Activated CD4-positive, alpha-beta T cell treated with anti-CD3 and anti-CD28 coated beads, Interleukin-2, amount 10 ng/mL, durations not matched to agents 7 days and 5 days (primary cell): ENCODE measurements around the gene ZDHHC7. TPM values are rescaled to one million over a fixed set of nuclear protein-coding genes. Genes with fewer than 3 reads are reported as not detected.
A peak's percentile ranks its signal among the peaks of the same experiment; 100 is the strongest.

Experiments
- CTCF ChIA-PET: fragments of 350-600 bp; sonication (Branson Sonifier 250); formaldehyde crosslinking; loops from one replicate; lab custom pipeline; 2021; ENCODE audit warnings: antibody characterized with exemption; lab: Charles Lee
- POLR2A ChIA-PET: fragments of 350-600 bp; sonication (Branson Sonifier 250); formaldehyde crosslinking; loops from one replicate; lab custom pipeline; 2021; ENCODE audit warnings: antibody characterized with exemption; lab: Charles Lee
- DNase-seq: peaks from one replicate; pipeline ENCODE4 v3.0.0-alpha.2; 2020
- H3K27ac Mint-ChIP-seq: one replicate; pipeline ENCODE4 v1.8.0; 2021; ENCODE audit warnings: mild to moderate bottlenecking, moderate library complexity, mixed read lengths
- H3K27me3 Mint-ChIP-seq: one replicate; pipeline ENCODE4 v1.8.0; 2021; ENCODE audit warnings: mixed read lengths
- H3K36me3 Mint-ChIP-seq: one replicate; pipeline ENCODE4 v1.8.0; 2021; ENCODE audit warnings: low read depth, mixed read lengths
- H3K4me1 Mint-ChIP-seq: one replicate; pipeline ENCODE4 v1.8.0; 2021; ENCODE audit warnings: mixed read lengths
- H3K4me3 Mint-ChIP-seq: one replicate; pipeline ENCODE4 v1.8.0; 2021; ENCODE audit warnings: mild to moderate bottlenecking, moderate library complexity, mixed read lengths
- H3K9me3 Mint-ChIP-seq: one replicate; pipeline ENCODE4 v1.8.0; 2021; ENCODE audit warnings: mixed read lengths
- total RNA-seq, 2 experiments: library from RNA; stranded (reverse); gene quantifications; one replicate each; pipeline ENCODE4 v1.2.3, GENCODE V29; 2021

Gene ZDHHC7
- total RNA-seq, 2 experiments from 2014 or later = 30.7 to 33.9 TPM

DNA sequence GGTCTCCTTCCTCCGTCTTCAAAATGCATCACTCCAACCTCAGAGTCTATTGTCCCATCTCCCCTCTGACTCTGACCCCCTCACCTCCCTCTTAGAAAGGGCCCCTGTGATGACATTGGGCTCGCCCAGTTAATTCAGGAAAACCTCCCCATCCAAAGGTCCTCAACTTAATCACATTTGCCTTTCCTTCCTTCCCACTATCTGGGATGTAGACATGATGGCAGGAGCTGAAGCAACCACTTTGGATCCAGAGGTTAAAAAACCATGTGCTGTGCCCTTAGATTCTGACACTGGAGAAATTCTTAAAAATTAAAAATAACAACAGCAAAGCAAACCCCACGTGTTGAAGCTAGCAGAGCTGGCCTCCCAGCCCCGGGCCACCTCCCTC lies 80.2 kb downstream of the ZDHHC7 start:
- CTCF ChIA-PET = no interaction called here
- H3K27ac Mint-ChIP-seq = no peak overlapping the region
- POLR2A ChIA-PET = no interaction called here
- no peaks in the 10 kb centered on the region for H3K4me1 Mint-ChIP-seq
- DNase-seq = no peak
- no peak overlapping the region for H3K4me3 Mint-ChIP-seq
- H3K27me3 Mint-ChIP-seq = no peaks in the 10 kb centered on the region
- no peaks in the 10 kb centered on the region for H3K9me3 Mint-ChIP-seq
- H3K36me3 Mint-ChIP-seq = no peaks in the 10 kb centered on the region

DNA sequence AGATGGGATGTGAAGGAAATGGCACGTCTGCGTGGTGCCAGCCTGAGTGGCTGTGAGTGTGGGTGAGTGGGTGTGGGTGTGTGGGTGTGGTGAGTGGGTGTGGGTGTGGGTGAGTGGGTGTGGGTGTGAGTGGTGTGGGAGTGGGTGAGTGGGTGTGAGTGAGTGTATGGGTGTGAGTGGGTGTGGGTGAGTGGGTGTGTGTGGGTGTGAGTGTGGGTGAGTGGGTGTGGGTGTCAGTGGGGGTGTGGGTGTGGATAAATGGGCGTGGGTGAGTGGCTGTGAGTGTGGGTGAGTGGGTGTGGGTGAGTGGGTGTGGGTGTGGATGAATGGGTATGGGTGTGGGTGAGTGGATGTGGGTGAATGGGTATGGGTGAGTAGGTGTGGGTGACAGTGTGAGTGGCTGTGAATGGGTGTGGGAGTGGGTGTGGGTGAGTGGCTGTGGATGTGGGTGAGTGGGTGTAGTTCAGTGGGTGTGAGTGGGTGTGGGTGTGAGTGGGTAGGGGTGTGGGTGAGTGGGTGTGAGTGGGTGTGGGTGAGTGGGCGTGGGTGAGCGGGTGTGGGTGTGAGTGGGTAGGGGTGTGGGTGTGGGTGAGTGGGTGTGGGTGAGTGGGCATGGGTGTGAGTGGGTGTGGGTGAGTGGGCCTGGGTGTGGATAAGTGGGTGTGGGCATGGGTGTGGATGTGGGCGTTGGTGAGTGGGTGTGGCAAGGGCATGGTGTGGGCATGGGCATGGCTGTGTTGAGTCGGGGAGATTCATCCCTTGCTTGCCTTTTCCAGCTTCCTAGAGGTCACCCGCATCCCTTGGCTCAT lies 80.8 kb downstream of the ZDHHC7 start:
- Mint-ChIP-seq H3K4me3 (no peak overlapping the region), H3K4me1 (no peaks in the 10 kb centered on the region), H3K36me3 (no peaks in the 10 kb centered on the region), H3K27ac (no peak overlapping the region), H3K9me3 (no peaks in the 10 kb centered on the region), H3K27me3 (no peaks in the 10 kb centered on the region)
- POLR2A ChIA-PET = no interaction called here
- no peak for DNase-seq
- CTCF ChIA-PET = no interaction called here

DNA sequence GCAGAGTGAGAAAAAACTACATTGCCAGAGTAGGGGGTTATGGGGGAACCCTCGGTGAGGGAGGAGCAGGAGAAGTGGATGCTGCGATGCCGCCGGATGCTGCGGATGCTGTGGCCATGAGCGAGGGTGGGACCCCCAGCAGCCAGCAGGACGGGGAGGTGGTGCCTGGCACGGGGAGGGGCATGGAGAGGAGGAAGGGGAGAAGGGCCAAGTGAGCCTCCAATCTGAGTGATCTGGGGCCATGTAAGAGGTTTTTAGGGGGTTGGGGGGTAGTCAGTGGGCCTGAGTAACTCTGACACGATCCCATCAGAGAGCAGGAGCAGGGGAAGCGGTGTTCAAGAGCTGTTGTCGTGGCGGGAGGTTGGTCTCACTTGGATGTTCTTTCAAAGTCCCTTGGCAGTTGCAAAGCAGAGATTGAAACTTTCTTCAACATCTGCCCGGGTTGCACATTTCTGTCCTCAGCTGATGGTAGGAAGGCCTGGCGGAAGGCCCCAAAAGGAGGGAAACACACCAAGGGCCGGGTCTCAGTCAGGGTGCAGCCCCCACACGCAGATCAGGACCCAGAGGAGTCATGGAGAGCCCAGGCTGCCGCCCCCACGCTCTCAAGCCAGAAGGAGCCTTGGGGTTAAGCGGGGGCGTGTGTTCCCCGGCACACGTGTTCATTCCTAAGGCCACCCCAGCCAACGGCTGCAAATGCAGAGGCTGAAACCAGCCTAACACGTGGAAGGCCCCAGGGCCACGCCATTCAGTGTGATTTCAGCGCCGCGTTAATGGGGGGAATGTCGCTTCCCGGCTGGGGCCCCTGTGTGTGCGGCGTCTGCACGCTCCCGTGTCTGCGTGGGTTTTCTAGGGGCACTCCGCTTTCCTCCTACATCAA lies 81.7 kb downstream of the ZDHHC7 start:
- H3K4me3 Mint-ChIP-seq = no peak overlapping the region
- CTCF ChIA-PET = no interaction called here
- H3K36me3 Mint-ChIP-seq = no peaks in the 10 kb centered on the region
- no peaks in the 10 kb centered on the region for H3K9me3 Mint-ChIP-seq
- H3K4me1 Mint-ChIP-seq = no peaks in the 10 kb centered on the region
- peak overlapping the region; percentile 10 for H3K27ac Mint-ChIP-seq
- H3K27me3 Mint-ChIP-seq = no peaks in the 10 kb centered on the region
- POLR2A ChIA-PET = no interaction called here
- no peak for DNase-seq

DNA sequence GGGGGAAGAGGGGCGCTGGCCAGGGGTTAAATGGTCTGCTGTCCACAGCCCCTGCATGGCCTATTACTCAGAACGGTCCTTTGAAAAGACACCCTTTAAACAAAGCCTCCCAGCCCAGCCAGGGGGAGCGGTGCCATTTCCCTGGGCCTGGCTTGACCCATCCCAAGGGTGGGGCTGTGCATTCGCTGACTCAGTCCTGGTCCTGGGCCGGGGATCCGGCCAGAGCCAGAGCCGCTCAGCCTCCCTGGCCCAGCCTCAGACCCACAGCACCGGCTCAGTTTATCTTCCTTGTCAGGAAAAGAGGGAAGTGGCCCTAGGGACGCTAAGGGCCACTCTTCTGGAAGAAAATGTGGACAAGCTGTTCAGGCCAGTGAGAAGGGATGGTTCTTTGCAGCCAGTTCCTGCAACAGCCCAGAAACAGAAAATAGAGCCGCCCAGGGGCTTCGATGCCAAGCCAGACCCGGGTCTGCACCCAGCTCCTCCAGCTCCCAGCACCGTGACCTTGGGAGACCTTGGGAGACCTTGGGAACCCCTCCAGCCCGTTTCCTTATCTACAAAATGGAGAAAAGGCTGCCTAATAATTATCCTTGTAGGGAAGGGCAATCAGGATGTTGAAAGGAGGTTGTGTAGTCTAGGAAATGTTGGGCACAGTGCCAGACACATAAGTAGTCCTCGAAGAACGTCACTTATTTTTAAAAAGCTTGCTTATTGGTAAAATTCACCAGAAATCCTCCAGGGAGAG lies 82.5 kb downstream of the ZDHHC7 start:
- H3K4me1 Mint-ChIP-seq = no peaks in the 10 kb centered on the region
- ChIA-PET CTCF (no interaction called here), POLR2A (no interaction called here)
- no peaks in the 10 kb centered on the region for H3K9me3 Mint-ChIP-seq
- H3K4me3 Mint-ChIP-seq = no peak overlapping the region
- peak overlapping the region; percentile 10 for H3K27ac Mint-ChIP-seq
- H3K36me3 Mint-ChIP-seq = no peaks in the 10 kb centered on the region
- DNase-seq = no peak
- H3K27me3 Mint-ChIP-seq = no peaks in the 10 kb centered on the region

DNA sequence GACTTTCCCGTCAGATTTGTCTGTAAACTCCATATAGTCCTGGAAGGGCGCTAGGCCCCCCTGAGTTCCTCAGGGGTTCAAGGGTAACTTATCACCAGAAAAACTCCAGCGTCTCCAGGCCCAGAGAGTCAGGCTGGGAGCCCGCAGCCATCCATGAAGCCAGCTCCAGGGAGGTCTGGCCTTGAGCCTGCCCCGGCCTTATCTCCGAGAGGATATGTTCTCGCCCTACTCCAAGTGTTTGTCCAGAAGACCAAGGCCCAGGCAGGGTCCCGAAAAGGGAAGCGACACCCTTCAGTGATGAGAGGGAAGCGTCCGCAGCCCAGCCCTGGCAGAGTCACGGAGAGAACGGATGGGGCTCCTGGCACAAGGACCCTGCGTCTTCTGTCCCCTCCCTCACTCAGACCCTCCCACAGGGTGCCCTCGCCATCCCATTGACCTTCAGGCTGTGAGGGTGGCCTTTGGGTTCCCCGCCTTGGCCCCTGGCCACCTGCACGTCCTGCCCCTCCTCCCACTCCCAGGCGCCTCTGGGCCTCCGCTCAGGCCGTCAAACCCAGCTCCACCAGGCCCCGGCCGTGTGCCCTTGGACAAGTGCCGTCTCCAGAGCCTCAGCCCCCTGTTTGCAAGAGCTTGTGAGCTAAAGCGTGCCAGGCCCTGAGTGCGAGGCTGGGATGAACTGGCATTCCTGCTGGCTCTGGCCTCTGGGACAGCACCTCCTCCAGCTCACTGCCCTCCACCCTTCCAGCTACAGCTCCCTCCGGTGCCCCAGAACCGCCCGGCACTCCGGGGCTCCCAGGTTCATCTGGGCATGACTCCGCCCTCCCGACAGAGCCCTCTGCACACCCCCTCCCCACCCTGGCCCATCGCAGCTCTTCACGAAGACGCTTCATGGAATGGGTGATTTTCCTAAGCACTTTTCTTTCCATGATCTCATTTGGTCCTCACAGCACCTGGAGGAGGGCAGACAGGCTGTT lies 83.4 kb downstream of the ZDHHC7 start:
- H3K4me3 Mint-ChIP-seq = no peak overlapping the region
- no peaks in the 10 kb centered on the region for H3K27me3 Mint-ChIP-seq
- DNase-seq = no peak
- no peaks in the 10 kb centered on the region for H3K9me3 Mint-ChIP-seq
- no peaks in the 10 kb centered on the region for H3K4me1 Mint-ChIP-seq
- ChIA-PET CTCF (no interaction called here), POLR2A (no interaction called here)
- H3K36me3 Mint-ChIP-seq = no peaks in the 10 kb centered on the region
- H3K27ac Mint-ChIP-seq = no peak overlapping the region

DNA sequence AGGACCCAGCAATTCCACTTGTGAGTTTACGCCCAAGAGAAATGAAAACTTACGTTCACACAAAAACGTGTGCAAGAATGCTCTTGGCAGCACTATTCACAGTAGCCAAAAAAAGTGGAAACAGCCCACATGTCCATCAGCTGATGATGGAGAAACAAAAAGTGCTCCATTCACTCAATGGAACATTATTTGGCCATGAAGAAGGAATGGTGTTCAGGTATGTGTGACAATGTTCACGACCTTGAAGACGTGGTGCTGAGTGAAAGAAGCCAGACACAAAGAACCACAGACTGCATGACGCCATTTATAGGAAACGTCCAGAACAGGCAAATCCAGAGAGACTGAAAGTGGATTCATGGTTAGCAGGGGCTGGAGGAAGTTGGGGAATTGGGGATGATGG lies 84.9 kb downstream of the ZDHHC7 start:
- H3K4me3 Mint-ChIP-seq = no peak overlapping the region
- ChIA-PET POLR2A (no interaction called here), CTCF (interaction anchor here (1.1 to 1.4 kb wide), 2 partner anchors 26 to 55 kb away, joined by 3 to 4 read pairs; no protein-coding TSS in a partner anchor)
- no peaks in the 10 kb centered on the region for H3K4me1 Mint-ChIP-seq
- no peaks in the 10 kb centered on the region for H3K36me3 Mint-ChIP-seq
- no peaks in the 10 kb centered on the region for H3K9me3 Mint-ChIP-seq
- H3K27ac Mint-ChIP-seq = no peak overlapping the region
- no peak for DNase-seq
- no peaks in the 10 kb centered on the region for H3K27me3 Mint-ChIP-seq

DNA sequence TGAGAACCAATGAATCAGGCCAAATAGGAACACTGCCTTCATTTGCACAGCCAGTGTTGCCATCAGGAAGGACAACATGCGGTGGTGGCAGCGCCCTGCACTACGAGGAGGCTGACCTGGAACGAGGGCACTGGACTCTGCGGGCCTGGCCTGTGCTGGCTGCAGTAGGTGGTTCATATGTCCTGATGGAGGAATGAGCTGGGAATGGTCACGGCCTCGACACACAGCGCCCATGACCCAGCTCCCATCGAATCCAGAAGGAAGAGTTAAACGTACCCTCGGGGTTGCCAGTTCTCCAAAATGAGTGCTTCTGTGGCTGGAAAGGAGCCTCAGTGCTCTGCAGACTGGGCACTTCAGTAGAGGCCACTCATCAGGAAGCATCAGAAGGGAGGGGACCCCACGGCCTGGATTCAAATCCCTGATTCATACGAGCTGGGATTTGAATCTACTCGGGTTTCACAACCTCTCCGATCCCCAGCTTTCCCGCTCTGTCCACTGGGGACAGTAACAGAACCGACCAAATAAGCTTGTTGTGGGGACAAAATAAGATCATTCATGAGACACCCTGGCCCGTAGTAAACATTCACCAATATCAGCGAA lies 85.5 kb downstream of the ZDHHC7 start:
- no peaks in the 10 kb centered on the region for H3K9me3 Mint-ChIP-seq
- POLR2A ChIA-PET = no interaction called here
- H3K4me3 Mint-ChIP-seq = no peak overlapping the region
- DNase-seq = no peak
- H3K4me1 Mint-ChIP-seq = no peaks in the 10 kb centered on the region
- H3K36me3 Mint-ChIP-seq = no peaks in the 10 kb centered on the region
- CTCF ChIA-PET = interaction anchor here (0.9 to 1.5 kb wide), 4 partner anchors 17 to 54 kb away, joined by 3 to 4 read pairs (median 4); no protein-coding TSS in a partner anchor
- no peak overlapping the region for H3K27ac Mint-ChIP-seq
- H3K27me3 Mint-ChIP-seq = no peaks in the 10 kb centered on the region

DNA sequence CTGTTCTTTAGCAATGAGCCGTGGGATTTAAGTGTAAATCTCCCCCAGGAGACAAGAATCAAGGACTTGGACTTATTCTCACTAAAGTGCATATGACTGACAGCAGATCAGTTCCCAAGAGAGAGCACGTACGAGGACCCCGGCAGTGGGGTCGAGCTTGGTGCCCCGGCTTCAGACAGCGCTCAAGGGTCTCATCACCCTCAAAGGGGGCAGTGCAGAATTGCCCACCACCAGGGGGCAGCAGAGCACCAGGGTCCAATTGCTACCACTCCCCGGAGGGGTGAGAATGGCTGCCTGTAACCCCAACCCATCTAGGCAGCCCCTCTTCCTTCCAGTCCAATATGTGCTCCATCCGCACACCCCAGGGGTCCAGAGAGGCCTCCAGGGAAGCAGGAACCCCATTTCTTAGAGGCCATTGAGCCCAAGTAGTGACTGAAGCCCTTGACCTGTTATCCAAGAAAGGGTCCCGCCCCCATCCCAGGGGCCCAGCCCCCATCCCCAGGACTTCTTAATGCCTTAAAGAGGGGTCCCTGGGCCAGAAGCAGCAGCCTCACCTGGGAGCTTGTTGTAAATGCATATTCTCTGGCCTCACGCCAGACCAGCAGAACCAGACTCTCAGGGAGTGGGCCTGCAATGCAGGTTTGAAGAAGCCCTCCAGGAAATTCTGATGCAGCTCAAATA lies 86.1 kb downstream of the ZDHHC7 start:
- H3K4me3 Mint-ChIP-seq = no peak overlapping the region
- no peak overlapping the region for H3K27ac Mint-ChIP-seq
- POLR2A ChIA-PET = no interaction called here
- H3K9me3 Mint-ChIP-seq = no peaks in the 10 kb centered on the region
- H3K4me1 Mint-ChIP-seq = no peaks in the 10 kb centered on the region
- CTCF ChIA-PET = interaction anchor here (0.9 to 1.5 kb wide), 5 partner anchors 17 to 170 kb away, joined by 3 to 4 read pairs (median 3); no protein-coding TSS in a partner anchor
- DNase-seq = peak; percentile 77
- H3K36me3 Mint-ChIP-seq = no peaks in the 10 kb centered on the region
- H3K27me3 Mint-ChIP-seq = no peaks in the 10 kb centered on the region

DNA sequence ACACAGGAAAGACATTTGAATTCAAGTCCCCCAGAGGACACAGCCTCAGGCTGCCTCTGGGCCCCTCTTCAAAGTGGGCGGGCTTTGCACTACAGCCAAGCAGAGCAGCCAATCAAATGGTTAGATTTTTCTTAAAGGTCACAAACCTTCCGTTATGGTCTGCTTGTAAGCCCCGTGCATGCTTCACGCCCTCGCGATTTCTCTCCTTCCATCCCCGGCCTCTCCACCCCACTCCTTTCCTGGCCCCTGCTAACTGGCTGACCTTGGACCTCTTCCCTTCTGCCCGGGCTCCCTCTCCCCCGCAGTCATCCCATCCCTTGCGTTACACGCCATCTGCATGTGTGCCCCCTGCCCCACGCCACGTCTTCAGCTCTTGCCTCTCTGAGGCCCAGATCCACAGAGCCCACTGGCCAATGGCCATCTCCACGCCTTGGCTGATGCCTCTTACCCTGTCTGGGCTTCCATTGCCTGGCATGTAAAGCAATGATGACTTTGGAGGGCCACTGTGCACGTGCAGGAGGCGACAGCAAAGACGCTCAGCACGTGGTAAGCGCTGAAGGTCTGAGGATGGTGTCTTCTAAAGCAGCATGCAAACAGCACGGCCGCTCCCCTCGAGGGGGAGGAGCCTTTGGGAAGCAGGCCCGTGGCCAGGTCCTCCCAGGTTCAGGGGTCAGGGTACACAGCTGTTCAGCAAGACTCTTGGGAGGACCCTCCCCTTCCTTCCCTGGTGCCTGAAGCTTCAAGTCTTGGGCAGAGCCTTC lies 86.8 kb downstream of the ZDHHC7 start:
- H3K9me3 Mint-ChIP-seq = no peaks in the 10 kb centered on the region
- no peak for DNase-seq
- H3K27me3 Mint-ChIP-seq = no peaks in the 10 kb centered on the region
- ChIA-PET POLR2A (no interaction called here), CTCF (interaction anchor here (1.0 to 1.5 kb wide), 2 partner anchors 46 to 170 kb away, joined by 3 to 4 read pairs; no protein-coding TSS in a partner anchor)
- no peak overlapping the region for H3K4me3 Mint-ChIP-seq
- H3K4me1 Mint-ChIP-seq = no peaks in the 10 kb centered on the region
- H3K36me3 Mint-ChIP-seq = no peaks in the 10 kb centered on the region
- H3K27ac Mint-ChIP-seq = no peak overlapping the region
